ENCODE results near the gene HSPA4.

DNA sequence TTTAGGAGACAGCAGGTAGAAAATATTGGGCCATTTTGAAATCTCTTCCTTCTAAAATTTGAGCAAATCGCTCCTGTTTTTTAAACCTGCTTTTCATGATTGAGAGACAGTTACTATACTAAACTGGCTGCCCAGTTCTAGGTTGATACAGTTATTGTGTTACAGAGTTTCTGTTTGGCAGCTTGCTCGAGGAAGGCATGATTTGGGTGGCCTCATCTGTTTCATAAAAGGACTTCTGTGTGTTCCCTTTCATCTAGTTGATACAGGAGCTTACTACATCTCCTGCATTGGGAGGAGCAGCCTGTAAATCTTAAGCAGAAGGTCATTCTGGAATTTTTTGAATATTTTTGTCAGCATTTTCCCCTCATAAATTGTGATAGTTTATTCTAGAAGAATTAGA is 14.2 kb downstream of the HSPA4 start:
- TF ChIP-seq, protein P1, sequence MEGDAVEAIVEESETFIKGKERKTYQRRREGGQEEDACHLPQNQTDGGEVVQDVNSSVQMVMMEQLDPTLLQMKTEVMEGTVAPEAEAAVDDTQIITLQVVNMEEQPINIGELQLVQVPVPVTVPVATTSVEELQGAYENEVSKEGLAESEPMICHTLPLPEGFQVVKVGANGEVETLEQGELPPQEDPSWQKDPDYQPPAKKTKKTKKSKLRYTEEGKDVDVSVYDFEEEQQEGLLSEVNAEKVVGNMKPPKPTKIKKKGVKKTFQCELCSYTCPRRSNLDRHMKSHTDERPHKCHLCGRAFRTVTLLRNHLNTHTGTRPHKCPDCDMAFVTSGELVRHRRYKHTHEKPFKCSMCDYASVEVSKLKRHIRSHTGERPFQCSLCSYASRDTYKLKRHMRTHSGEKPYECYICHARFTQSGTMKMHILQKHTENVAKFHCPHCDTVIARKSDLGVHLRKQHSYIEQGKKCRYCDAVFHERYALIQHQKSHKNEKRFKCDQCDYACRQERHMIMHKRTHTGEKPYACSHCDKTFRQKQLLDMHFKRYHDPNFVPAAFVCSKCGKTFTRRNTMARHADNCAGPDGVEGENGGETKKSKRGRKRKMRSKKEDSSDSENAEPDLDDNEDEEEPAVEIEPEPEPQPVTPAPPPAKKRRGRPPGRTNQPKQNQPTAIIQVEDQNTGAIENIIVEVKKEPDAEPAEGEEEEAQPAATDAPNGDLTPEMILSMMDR (conservative IDR thresholded peaks at IDR 0.05; ENCODE audit: low read length) = no peak
- no peak for TF ChIP-seq EZH2phosphoT487 (IDR thresholded peaks at IDR 0.05; ENCODE audit: borderline replicate concordance)
